HG02763 (cell line): ENCODE measurements around the gene HEXD.

Experiments used
- ATAC-seq: cut with Tn5 transposase; IDR thresholded peaks from one replicate; pipeline ENCODE4 v1.9.1; 2021; ENCODE audit warnings: mild to moderate bottlenecking, moderate library complexity; ENCODE audit not compliant: unreplicated experiment

Gene HEXD

GRCh38 chr17:82483836-82484235, 65.7 kb downstream of the HEXD start:
- no peak for ATAC-seq

- ATAC-seq: no peak
Measured at GRCh38 chr17:82486231-82487094, 68.3 kb downstream of the HEXD start.

GRCh38 chr17:82487910-82488309, 69.8 kb downstream of the HEXD start:
- no peak for ATAC-seq

- ATAC-seq: no peak
Measured at GRCh38 chr17:82489117-82489516, 71.0 kb downstream of the HEXD start.

GRCh38 chr17:82489851-82490511, 71.8 kb downstream of the HEXD start:
- no peak for ATAC-seq

- no peak for ATAC-seq
Measured at GRCh38 chr17:82490512-82491195, 72.5 kb downstream of the HEXD start.

DNA sequence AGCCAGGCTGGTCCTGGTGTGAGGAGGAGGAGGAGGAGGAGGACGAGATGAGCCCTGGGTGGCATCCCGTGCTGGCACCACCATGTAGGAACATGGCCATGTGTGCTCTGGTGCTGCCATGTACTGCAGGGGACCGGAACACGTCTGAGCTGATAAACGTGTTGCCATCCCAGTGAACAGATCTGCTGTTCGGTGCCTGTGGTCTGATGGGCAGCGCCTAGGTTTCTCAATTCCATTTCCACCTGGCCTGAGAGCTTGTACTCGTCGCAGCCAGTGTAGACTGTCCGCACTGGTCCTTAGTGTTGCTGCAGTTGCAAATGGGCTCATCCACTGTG, 73.0 kb downstream of the HEXD start:
- no peak for ATAC-seq

- no peak for ATAC-seq
Measured at GRCh38 chr17:82491533-82491932, 73.4 kb downstream of the HEXD start.
